Ammon's horn (tissue), 1 donor: ENCODE measurements around the gene OLFM4.
A peak's percentile ranks its signal among the peaks of the same experiment; 100 is the strongest.

ENCODE experiments used
- DNase-seq: peaks from one replicate; pipeline ENCODE4 v3.0.0-alpha.2; 2016; ENCODE audit warnings: low spot score

The OLFM4 gene

GRCh38 chr13:53068585-53069520 is 40.2 kb downstream of the OLFM4 start:
- DNase-seq = peak; percentile 70

- no peak for DNase-seq
These were observed 41.2 kb downstream of the OLFM4 start for GRCh38 chr13:53069800-53070199.

GRCh38 chr13:53073711-53074110 is 45.1 kb downstream of the OLFM4 start:
- DNase-seq = no peak

- DNase-seq = no peak
These were observed 45.5 kb downstream of the OLFM4 start for GRCh38 chr13:53074114-53074513.

GRCh38 chr13:53075356-53076041 is 46.9 kb downstream of the OLFM4 start:
- DNase-seq = no peak

- no peak for DNase-seq
These were observed 51.1 kb downstream of the OLFM4 start for GRCh38 chr13:53079691-53080090.

- no peak for DNase-seq
These were observed 60.3 kb downstream of the OLFM4 start for GRCh38 chr13:53088871-53089270.

- DNase-seq = no peak
These were observed 61.3 kb downstream of the OLFM4 start for GRCh38 chr13:53089951-53090350.

- DNase-seq = no peak
These were observed 61.8 kb downstream of the OLFM4 start for GRCh38 chr13:53090461-53090860.

- DNase-seq = no peak
These were observed 64.3 kb downstream of the OLFM4 start for GRCh38 chr13:53092931-53093330.

- DNase-seq = no peak
These were observed 69.8 kb downstream of the OLFM4 start for GRCh38 chr13:53098455-53098854.

GRCh38 chr13:53100394-53101063 is 71.9 kb downstream of the OLFM4 start:
- DNase-seq = no peak
